ENCODE measurements around the gene EZR. TPM values are rescaled to one million over a fixed set of nuclear protein-coding genes. Genes with fewer than 3 reads are reported as not detected.

EZR gene
- total and polyA plus RNA-seq, 9 of the 15 experiments (the other 6 are each of a cell fraction or from before 2014, with no cell fraction given) = 36.5 to 162 (median 104) TPM

GRCh38 chr6:158849899-158850806 lies 31.0 kb upstream of the EZR start (continued):
- TF ChIP-seq, protein P1, sequence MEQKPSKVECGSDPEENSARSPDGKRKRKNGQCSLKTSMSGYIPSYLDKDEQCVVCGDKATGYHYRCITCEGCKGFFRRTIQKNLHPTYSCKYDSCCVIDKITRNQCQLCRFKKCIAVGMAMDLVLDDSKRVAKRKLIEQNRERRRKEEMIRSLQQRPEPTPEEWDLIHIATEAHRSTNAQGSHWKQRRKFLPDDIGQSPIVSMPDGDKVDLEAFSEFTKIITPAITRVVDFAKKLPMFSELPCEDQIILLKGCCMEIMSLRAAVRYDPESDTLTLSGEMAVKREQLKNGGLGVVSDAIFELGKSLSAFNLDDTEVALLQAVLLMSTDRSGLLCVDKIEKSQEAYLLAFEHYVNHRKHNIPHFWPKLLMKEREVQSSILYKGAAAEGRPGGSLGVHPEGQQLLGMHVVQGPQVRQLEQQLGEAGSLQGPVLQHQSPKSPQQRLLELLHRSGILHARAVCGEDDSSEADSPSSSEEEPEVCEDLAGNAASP (IDR thresholded peaks at IDR 0.05) = no peak
- no peak for TF ChIP-seq SP2 (IDR thresholded peaks at IDR 0.05; ENCODE audit: extremely low read depth, low read depth, low read length, poor library complexity, severe bottlenecking)
- TF ChIP-seq MXD1 (CRISPR knock-in tag; IDR thresholded peaks at IDR 0.05; ENCODE audit: borderline replicate concordance, poor library complexity, severe bottlenecking) = no peak
- TF ChIP-seq, protein P2, sequence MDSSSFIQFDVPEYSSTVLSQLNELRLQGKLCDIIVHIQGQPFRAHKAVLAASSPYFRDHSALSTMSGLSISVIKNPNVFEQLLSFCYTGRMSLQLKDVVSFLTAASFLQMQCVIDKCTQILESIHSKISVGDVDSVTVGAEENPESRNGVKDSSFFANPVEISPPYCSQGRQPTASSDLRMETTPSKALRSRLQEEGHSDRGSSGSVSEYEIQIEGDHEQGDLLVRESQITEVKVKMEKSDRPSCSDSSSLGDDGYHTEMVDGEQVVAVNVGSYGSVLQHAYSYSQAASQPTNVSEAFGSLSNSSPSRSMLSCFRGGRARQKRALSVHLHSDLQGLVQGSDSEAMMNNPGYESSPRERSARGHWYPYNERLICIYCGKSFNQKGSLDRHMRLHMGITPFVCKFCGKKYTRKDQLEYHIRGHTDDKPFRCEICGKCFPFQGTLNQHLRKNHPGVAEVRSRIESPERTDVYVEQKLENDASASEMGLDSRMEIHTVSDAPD (CRISPR knock-in tag; IDR thresholded peaks at IDR 0.05) = no peak
- no peak for TF ChIP-seq SIN3A (IDR thresholded peaks at IDR 0.05; ENCODE audit: borderline replicate concordance in 2 of 2, control insufficient read depth in 1 of 2, low read depth in 2 of 2, low read length in 2 of 2)
- TF ChIP-seq C11orf30 (IDR thresholded peaks at IDR 0.05; ENCODE audit: low read depth) = no peak
- 0 out of 4 replicates have a peak, but pooled peaks of 1 of the 2 experiments have one; percentile 30 for TF ChIP-seq MAZ (CRISPR knock-in tag; conservative IDR thresholded peaks at IDR 0.05 in 1 of 2, IDR thresholded peaks at IDR 0.05 in 1 of 2)
- TF ChIP-seq NELFE (IDR thresholded peaks at IDR 0.05; ENCODE audit: insufficient read depth, insufficient read length) = no peak
- no peak for TF ChIP-seq ZNF24 (IDR thresholded peaks at IDR 0.05)
- TF ChIP-seq POLR2G (IDR thresholded peaks at IDR 0.05; ENCODE audit: low read depth, low read length) = no peak
- TF ChIP-seq ZNF707 (CRISPR knock-in tag; conservative IDR thresholded peaks at IDR 0.05) = no peak
- TF ChIP-seq MAFG (tag; conservative IDR thresholded peaks at IDR 0.05) = no peak
- no peak for TF ChIP-seq NFIC (IDR thresholded peaks at IDR 0.05)
- TF ChIP-seq ZNF583 (CRISPR knock-in tag; IDR thresholded peaks at IDR 0.05) = no peak
- no peak for TF ChIP-seq NR2F6 (CRISPR knock-in tag; IDR thresholded peaks at IDR 0.05)
- TF ChIP-seq HNRNPL (IDR thresholded peaks at IDR 0.05; ENCODE audit: low read depth, low read length) = no peak
- TF ChIP-seq LEF1 (IDR thresholded peaks at IDR 0.05) = peak; percentile 81; the same call in 1 of the 2 replicates
- TF ChIP-seq U2AF2 (optimal IDR thresholded peaks at IDR 0.05; ENCODE audit: low read depth, low read length) = no peak
- TF ChIP-seq USF1 (CRISPR knock-in tag; IDR thresholded peaks at IDR 0.05) = no peak
- TF ChIP-seq POLR2B (IDR thresholded peaks at IDR 0.05; ENCODE audit: low read depth, partially characterized antibody) = no peak
- TF ChIP-seq, protein P3, sequence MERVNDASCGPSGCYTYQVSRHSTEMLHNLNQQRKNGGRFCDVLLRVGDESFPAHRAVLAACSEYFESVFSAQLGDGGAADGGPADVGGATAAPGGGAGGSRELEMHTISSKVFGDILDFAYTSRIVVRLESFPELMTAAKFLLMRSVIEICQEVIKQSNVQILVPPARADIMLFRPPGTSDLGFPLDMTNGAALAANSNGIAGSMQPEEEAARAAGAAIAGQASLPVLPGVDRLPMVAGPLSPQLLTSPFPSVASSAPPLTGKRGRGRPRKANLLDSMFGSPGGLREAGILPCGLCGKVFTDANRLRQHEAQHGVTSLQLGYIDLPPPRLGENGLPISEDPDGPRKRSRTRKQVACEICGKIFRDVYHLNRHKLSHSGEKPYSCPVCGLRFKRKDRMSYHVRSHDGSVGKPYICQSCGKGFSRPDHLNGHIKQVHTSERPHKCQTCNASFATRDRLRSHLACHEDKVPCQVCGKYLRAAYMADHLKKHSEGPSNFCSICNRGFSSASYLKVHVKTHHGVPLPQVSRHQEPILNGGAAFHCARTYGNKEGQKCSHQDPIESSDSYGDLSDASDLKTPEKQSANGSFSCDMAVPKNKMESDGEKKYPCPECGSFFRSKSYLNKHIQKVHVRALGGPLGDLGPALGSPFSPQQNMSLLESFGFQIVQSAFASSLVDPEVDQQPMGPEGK (CRISPR knock-in tag; IDR thresholded peaks at IDR 0.05; ENCODE audit: borderline replicate concordance) = no peak
